GM23248 (cell line): Measurements from ENCODE around the gene WFIKKN2. TPM values are rescaled to one million over a fixed set of nuclear protein-coding genes. Genes with fewer than 3 reads are reported as not detected.

Experiments
- DNase-seq: peaks from one replicate; pipeline ENCODE4 v3.0.0-alpha.2; 2015
- H2AFZ ChIP-seq: fragments of 200-600 bp; sonication (generic); 2 replicates; pipeline ENCODE4 v1.6.1; 2016; ENCODE audit warnings: antibody characterized with exemption
- H3F3A ChIP-seq: fragments of 200-600 bp; sonication (generic); 2 replicates; pipeline ENCODE4 v1.6.1; 2016; ENCODE audit warnings: mild to moderate bottlenecking, antibody characterized with exemption, mixed run types; ENCODE audit not compliant: insufficient read depth
- H3K27ac ChIP-seq: fragments of 200-600 bp; sonication (generic); 2 replicates; pipeline ENCODE4 v1.5.1; 2016; ENCODE audit warnings: mild to moderate bottlenecking
- H3K27me3 ChIP-seq: fragments of 200-600 bp; sonication (generic); replicated peaks from 2 replicates; pipeline ENCODE4 v1.6.1; 2016; ENCODE audit warnings: mild to moderate bottlenecking; ENCODE audit not compliant: insufficient read depth
- H3K36me3 ChIP-seq: fragments of 200-600 bp; sonication (generic); 2 replicates; pipeline ENCODE4 v1.6.1; 2016; ENCODE audit warnings: low read depth, mild to moderate bottlenecking
- H3K4me1 ChIP-seq: fragments of 200-600 bp; sonication (generic); 2 replicates; pipeline ENCODE4 v1.6.1; 2016; ENCODE audit warnings: mild to moderate bottlenecking; ENCODE audit not compliant: insufficient read depth
- H3K4me2 ChIP-seq: fragments of 200-600 bp; sonication (generic); one replicate; pipeline ENCODE4 v1.6.1; 2016; ENCODE audit warnings: mild to moderate bottlenecking; ENCODE audit not compliant: unreplicated experiment
- H3K4me3 ChIP-seq: fragments of 200-600 bp; sonication (generic); 2 replicates; pipeline ENCODE4 v1.5.1; 2016; ENCODE audit warnings: mild to moderate bottlenecking
- H3K79me2 ChIP-seq: fragments of 200-600 bp; sonication (generic); 2 replicates; pipeline ENCODE4 v1.6.1; 2016; ENCODE audit warnings: mild to moderate bottlenecking; ENCODE audit not compliant: insufficient read depth
- H3K9ac ChIP-seq: fragments of 200-600 bp; sonication (generic); 2 replicates; pipeline ENCODE4 v1.6.1; 2016; ENCODE audit warnings: mild to moderate bottlenecking
- H3K9me2 ChIP-seq: fragments of 200-600 bp; sonication (generic); 2 replicates; pipeline ENCODE4 v1.6.1; 2016; ENCODE audit warnings: mixed run types, mild to moderate bottlenecking, moderate library complexity; ENCODE audit not compliant: insufficient read depth
- H3K9me3 ChIP-seq: fragments of 200-600 bp; sonication (generic); one replicate; pipeline ENCODE4 v1.6.1; 2017; ENCODE audit warnings: low read depth
- H4K20me1 ChIP-seq: fragments of 200-600 bp; sonication (generic); 2 replicates; pipeline ENCODE4 v1.6.0; 2016; ENCODE audit not compliant: insufficient read depth
- EZH2 ChIP-seq: fragments of 200-600 bp; sonication (generic); IDR thresholded peaks from 2 replicates; pipeline ENCODE4 v1.6.1; 2018; ENCODE audit warnings: antibody characterized with exemption, mild to moderate bottlenecking; ENCODE audit not compliant: insufficient read depth, poor library complexity, severe bottlenecking
- EZH2phosphoT487 ChIP-seq: fragments of 200-600 bp; sonication (generic); IDR thresholded peaks from 2 replicates; pipeline ENCODE4 v1.6.1; 2018; ENCODE audit warnings: antibody characterized with exemption, moderate library complexity, mild to moderate bottlenecking, low read depth; ENCODE audit not compliant: insufficient read depth
- WGBS, 2 experiments: methylation state at CpG; one replicate each; pipeline ENCODE4 v1.1.6; 2015 to 2017; ENCODE audit warnings: low lambda C conversion rate in 2 of 2, low coverage in 1 of 2; ENCODE audit errors: missing lambda C conversion rate in 2 of 2; 5-methylcytosine and 5-hydroxymethylcytosine counted together
- in situ Hi-C: fragments of 300-500 bp; cut with MboI; formaldehyde crosslinking; loops from 2 replicates; pipeline ENCODE4 v1.15.0; 2020
- polyA plus RNA-seq: library from polyadenylated mRNA; unstranded; fragments of >200 nt; fragmentation: Nextera tagmentation; extraction: Ambion mirVana; gene quantifications from 2 replicates; pipeline ENCODE4 v1.2.1, GENCODE V29; 2016
- total RNA-seq: library from RNA; depleted of rRNA; stranded (reverse); fragments of >200 nt; shearing (Covaris generic); gene quantifications from 2 replicates; pipeline ENCODE4 v1.2.3, GENCODE V29; 2014

Gene WFIKKN2
- total and polyA plus RNA-seq, 2 experiments from 2014 or later, result not detected

GRCh38 chr17:50837286-50837979 lies 2.0 kb downstream of the WFIKKN2 start:
- H4K20me1 ChIP-seq, result no peaks in the 10 kb centered on the region
- H3K9me3 ChIP-seq, result no peaks in the 10 kb centered on the region
- no peak overlapping the region for H3K4me3 ChIP-seq
- WGBS, 2 experiments, result 82 to 86% methylated on average over 7 of the region's 7 CpGs
- no peak overlapping the region for H2AFZ ChIP-seq
- TF ChIP-seq EZH2, result no peak
- TF ChIP-seq EZH2phosphoT487, result no peak
- no peaks in the 10 kb centered on the region for H3K36me3 ChIP-seq
- no peak overlapping the region for H3K9ac ChIP-seq
- no peak for DNase-seq
- H3K27me3 ChIP-seq, result peaks cover 13% of the 10 kb centered on the region
- no peak overlapping the region for H3K27ac ChIP-seq
- in situ Hi-C loops, result no loop called here
- no peaks in the 10 kb centered on the region for H3K4me1 ChIP-seq
- no peak overlapping the region for H3K4me2 ChIP-seq
- H3F3A ChIP-seq, result no peaks in the 10 kb centered on the region
- H3K9me2 ChIP-seq, result no peaks in the 10 kb centered on the region
- no peaks in the 10 kb centered on the region for H3K79me2 ChIP-seq

GRCh38 chr17:50837980-50838954 lies 2.9 kb downstream of the WFIKKN2 start:
- Histone ChIP-seq H3K36me3 (no peaks in the 10 kb centered on the region), H3K79me2 (no peaks in the 10 kb centered on the region), H3K4me3 (no peak overlapping the region), H3K9me3 (no peaks in the 10 kb centered on the region), H3K4me1 (no peaks in the 10 kb centered on the region), H3K9ac (no peak overlapping the region), H2AFZ (no peak overlapping the region), H3K27me3 (peaks cover 13% of the 10 kb centered on the region), H3K4me2 (no peak overlapping the region), H4K20me1 (no peaks in the 10 kb centered on the region), H3K27ac (no peak overlapping the region), H3K9me2 (no peaks in the 10 kb centered on the region), H3F3A (no peaks in the 10 kb centered on the region)
- TF ChIP-seq EZH2phosphoT487 (no peak), EZH2 (no peak)
- DNase-seq, result no peak
- 68 to 71% methylated on average over 20 to 21 of the region's 21 CpGs for WGBS, 2 experiments
- in situ Hi-C loops, result no loop called here

- in situ Hi-C loops, result no loop called here
- 87 to 88% methylated on average over 26 to 29 of the region's 29 CpGs for WGBS, 2 experiments
- Histone ChIP-seq H3K27ac (no peak overlapping the region), H3K9me2 (no peaks in the 10 kb centered on the region), H3K9me3 (no peaks in the 10 kb centered on the region), H3K79me2 (no peaks in the 10 kb centered on the region), H3K4me2 (no peak overlapping the region), H3K36me3 (no peaks in the 10 kb centered on the region), H3F3A (0 out of 2 replicates have a peak, but pooled peaks cover 4% of the 10 kb centered on the region), H3K4me1 (peaks cover 4% of the 10 kb centered on the region; the same call in 1 of the 2 replicates), H2AFZ (no peak overlapping the region), H3K9ac (no peak overlapping the region), H3K27me3 (peaks cover 7% of the 10 kb centered on the region; the same call in 1 of the 2 replicates), H3K4me3 (no peak overlapping the region), H4K20me1 (no peaks in the 10 kb centered on the region)
- DNase-seq, result no peak
- TF ChIP-seq EZH2phosphoT487, result no peak
- TF ChIP-seq EZH2, result no peak
Measured at GRCh38 chr17:50839591-50840310, 4.4 kb downstream of the WFIKKN2 start.

GRCh38 chr17:50840311-50840851 lies 5.0 kb downstream of the WFIKKN2 start:
- Histone ChIP-seq H4K20me1 (no peaks in the 10 kb centered on the region), H3K4me2 (no peak overlapping the region), H3K36me3 (no peaks in the 10 kb centered on the region), H3K9me2 (no peaks in the 10 kb centered on the region), H3K9ac (no peak overlapping the region), H3K27ac (no peak overlapping the region), H3K27me3 (0 out of 2 replicates have a peak, but pooled peaks cover under 1% of the 10 kb centered on the region), H3F3A (0 out of 2 replicates have a peak, but pooled peaks cover 4% of the 10 kb centered on the region), H3K79me2 (no peaks in the 10 kb centered on the region), H3K9me3 (no peaks in the 10 kb centered on the region), H2AFZ (no peak overlapping the region), H3K4me1 (peaks cover 10% of the 10 kb centered on the region), H3K4me3 (no peak overlapping the region)
- 84 to 87% methylated on average over 29 of the region's 29 CpGs for WGBS, 2 experiments
- DNase-seq, result no peak
- in situ Hi-C loops, result no loop called here
- TF ChIP-seq EZH2 (no peak), EZH2phosphoT487 (no peak)
